Neural progenitor cell (in vitro differentiated cells): Measurements from ENCODE around the gene KIF19. TPM values are rescaled to one million over a fixed set of nuclear protein-coding genes. Genes with fewer than 3 reads are reported as not detected.

Experiments used
- DNase-seq: peaks from one replicate; pipeline ENCODE4 v3.0.0-alpha.2; 2016; ENCODE audit warnings: low spot score
- H2AFZ ChIP-seq: fragments of 200-600 bp; sonication (generic); replicated peaks from 2 replicates; pipeline ENCODE4 v1.6.1; 2016; ENCODE audit warnings: antibody characterized with exemption
- H3F3A ChIP-seq: fragments of 200-600 bp; sonication (generic); 2 replicates; pipeline ENCODE4 v1.6.1; 2016; ENCODE audit warnings: antibody characterized with exemption, low read depth
- H3K27ac ChIP-seq: fragments of 200-600 bp; sonication (generic); 2 replicates; pipeline ENCODE4 v1.5.1; 2016; ENCODE audit warnings: mild to moderate bottlenecking
- H3K27me3 ChIP-seq: fragments of 200-600 bp; sonication (generic); 2 replicates; pipeline ENCODE4 v1.6.1; 2016; ENCODE audit warnings: mild to moderate bottlenecking, moderate library complexity
- H3K36me3 ChIP-seq: fragments of 200-600 bp; sonication (generic); 2 replicates; pipeline ENCODE4 v1.5.1; 2016
- H3K4me1 ChIP-seq: fragments of 200-600 bp; sonication (generic); 2 replicates; pipeline ENCODE4 v1.6.1; 2016; ENCODE audit warnings: mixed run types
- H3K4me2 ChIP-seq: fragments of 200-600 bp; sonication (generic); 2 replicates; pipeline ENCODE4 v1.6.1; 2016
- H3K4me3 ChIP-seq: fragments of 200-600 bp; sonication (generic); 2 replicates; pipeline ENCODE4 v1.5.1; 2016
- H3K79me2 ChIP-seq: fragments of 200-600 bp; sonication (generic); 2 replicates; pipeline ENCODE4 v1.6.1; 2016; ENCODE audit warnings: low read depth
- H3K9ac ChIP-seq: fragments of 200-600 bp; sonication (generic); 2 replicates; pipeline ENCODE4 v1.6.1; 2016
- H3K9me3 ChIP-seq: fragments of 200-600 bp; sonication (generic); 2 replicates; pipeline ENCODE4 v1.5.1; 2016; ENCODE audit warnings: low read depth
- H4K20me1 ChIP-seq: fragments of 200-600 bp; sonication (generic); 2 replicates; pipeline ENCODE4 v1.6.1; 2016; ENCODE audit warnings: low read depth
- H3K27ac Mint-ChIP-seq: 3 replicates; pipeline ENCODE4 v1.8.0; 2021; ENCODE audit warnings: mixed read lengths
- H3K27me3 Mint-ChIP-seq: 2 replicates; pipeline ENCODE4 v1.8.0; 2022; ENCODE audit warnings: low read depth, mild to moderate bottlenecking, inconsistent platforms, moderate library complexity, mixed read lengths; ENCODE audit not compliant: insufficient read depth
- H3K36me3 Mint-ChIP-seq: 3 replicates; pipeline ENCODE4 v1.8.0; 2021; ENCODE audit warnings: mixed read lengths
- H3K4me1 Mint-ChIP-seq: 3 replicates; pipeline ENCODE4 v1.8.0; 2021; ENCODE audit warnings: mixed read lengths
- H3K4me3 Mint-ChIP-seq: 3 replicates; pipeline ENCODE4 v1.8.0; 2021; ENCODE audit warnings: mild to moderate bottlenecking, moderate library complexity, mixed read lengths
- H3K9me3 Mint-ChIP-seq: 3 replicates; pipeline ENCODE4 v1.8.0; 2020; ENCODE audit warnings: mixed read lengths
- CTCF ChIP-seq: fragments of 200-600 bp; sonication (generic); IDR thresholded peaks from 2 replicates; pipeline ENCODE4 v1.5.1; 2017; ENCODE audit warnings: antibody characterized with exemption, mild to moderate bottlenecking
- EZH2 ChIP-seq: fragments of 200-600 bp; sonication (generic); IDR thresholded peaks from 2 replicates; pipeline ENCODE4 v1.6.1; 2017; ENCODE audit warnings: antibody characterized with exemption, mild to moderate bottlenecking, moderate library complexity
- EZH2phosphoT487 ChIP-seq: fragments of 200-600 bp; sonication (generic); IDR thresholded peaks from 2 replicates; pipeline ENCODE4 v1.6.1; 2017; ENCODE audit warnings: antibody characterized with exemption
- total RNA-seq: library from RNA; depleted of rRNA; stranded (reverse); fragments of >200 nt; gene quantifications from 2 replicates; pipeline ENCODE4 v1.2.3, GENCODE V29; 2015; ENCODE audit warnings: low replicate concordance

Gene KIF19
- total RNA-seq, 1 donor from 2014 or later: 0.15 TPM

GRCh38 chr17:74334393-74335039 is 8.5 kb downstream of the KIF19 start:
- Histone ChIP-seq H3K4me1 (peaks cover 12% of the 10 kb centered on the region), H3F3A (no peaks in the 10 kb centered on the region), H3K9ac (no peak overlapping the region), H4K20me1 (no peaks in the 10 kb centered on the region), H3K9me3 (no peaks in the 10 kb centered on the region), H3K4me2 (no peak overlapping the region), H3K36me3 (no peaks in the 10 kb centered on the region), H2AFZ (no peak overlapping the region), H3K79me2 (no peaks in the 10 kb centered on the region), H3K4me3 (no peak overlapping the region), H3K27me3 (no peaks in the 10 kb centered on the region), H3K27ac (no peak overlapping the region)
- no peak overlapping the region for H3K4me3 Mint-ChIP-seq
- no peak overlapping the region for H3K27ac Mint-ChIP-seq
- TF ChIP-seq EZH2phosphoT487: no peak
- TF ChIP-seq EZH2: no peak
- no peak for TF ChIP-seq CTCF
- no peaks in the 10 kb centered on the region for H3K9me3 Mint-ChIP-seq
- DNase-seq: no peak
- H3K27me3 Mint-ChIP-seq: peaks cover 7% of the 10 kb centered on the region
- no peaks in the 10 kb centered on the region for H3K36me3 Mint-ChIP-seq
- peaks cover 22% of the 10 kb centered on the region for H3K4me1 Mint-ChIP-seq

- H3K27ac ChIP-seq: no peak overlapping the region
- H3K4me1 Mint-ChIP-seq: peaks cover 28% of the 10 kb centered on the region
- no peaks in the 10 kb centered on the region for H3K9me3 ChIP-seq
- H3K27me3 ChIP-seq: no peaks in the 10 kb centered on the region
- H3K27ac Mint-ChIP-seq: no peak overlapping the region
- H3K36me3 Mint-ChIP-seq: no peaks in the 10 kb centered on the region
- H3F3A ChIP-seq: no peaks in the 10 kb centered on the region
- no peak overlapping the region for H3K4me3 Mint-ChIP-seq
- H4K20me1 ChIP-seq: no peaks in the 10 kb centered on the region
- DNase-seq: no peak
- no peak overlapping the region for H3K4me3 ChIP-seq
- peaks cover 12% of the 10 kb centered on the region for H3K4me1 ChIP-seq
- H3K4me2 ChIP-seq: no peak overlapping the region
- H3K9ac ChIP-seq: no peak overlapping the region
- H3K36me3 ChIP-seq: no peaks in the 10 kb centered on the region
- no peak overlapping the region for H2AFZ ChIP-seq
- no peaks in the 10 kb centered on the region for H3K9me3 Mint-ChIP-seq
- no peaks in the 10 kb centered on the region for H3K79me2 ChIP-seq
- no peak for TF ChIP-seq EZH2
- TF ChIP-seq CTCF: no peak
- TF ChIP-seq EZH2phosphoT487: no peak
- H3K27me3 Mint-ChIP-seq: peaks cover 7% of the 10 kb centered on the region
These were observed 9.6 kb downstream of the KIF19 start for GRCh38 chr17:74335529-74336062.

- Histone ChIP-seq H3K4me3 (no peak overlapping the region), H3K9me3 (no peaks in the 10 kb centered on the region), H2AFZ (no peak overlapping the region), H3K27me3 (no peaks in the 10 kb centered on the region), H3K79me2 (no peaks in the 10 kb centered on the region), H3F3A (no peaks in the 10 kb centered on the region), H3K4me2 (no peak overlapping the region), H3K36me3 (no peaks in the 10 kb centered on the region), H4K20me1 (no peaks in the 10 kb centered on the region), H3K9ac (no peak overlapping the region), H3K4me1 (peaks cover 12% of the 10 kb centered on the region), H3K27ac (no peak overlapping the region)
- H3K27me3 Mint-ChIP-seq: peaks cover 7% of the 10 kb centered on the region
- no peaks in the 10 kb centered on the region for H3K36me3 Mint-ChIP-seq
- no peak for TF ChIP-seq EZH2
- TF ChIP-seq EZH2phosphoT487: no peak
- TF ChIP-seq CTCF: no peak
- no peak overlapping the region for H3K27ac Mint-ChIP-seq
- no peak for DNase-seq
- H3K4me1 Mint-ChIP-seq: peaks cover 26% of the 10 kb centered on the region
- no peaks in the 10 kb centered on the region for H3K9me3 Mint-ChIP-seq
- no peak overlapping the region for H3K4me3 Mint-ChIP-seq
These were observed 10.3 kb downstream of the KIF19 start for GRCh38 chr17:74336307-74336706.
